HepG2 (cell line): ENCODE measurements around the gene MPPE1. TPM values are rescaled to one million over a fixed set of nuclear protein-coding genes. Genes with fewer than 3 reads are reported as not detected.

Experiments used
- CENPT ChIP-seq: sonication (generic); formaldehyde crosslinking; IDR thresholded peaks from 2 replicates; pipeline ENCODE4 v1.8.0; 2022; ENCODE audit warnings: low read depth, mild to moderate bottlenecking, moderate library complexity, missing genetic modification reagents
- EHMT2 ChIP-seq: fragments of 200-600 bp; sonication (generic); IDR thresholded peaks from 2 replicates; pipeline ENCODE4 v1.7.0; 2017; ENCODE audit warnings: antibody characterized with exemption, low read depth, low read length, borderline replicate concordance
- ERF ChIP-seq: IDR thresholded peaks from 2 replicates; pipeline ENCODE4 v1.6.1; 2018; ENCODE audit warnings: missing biosample characterization, missing genetic modification reagents
- HOXA3 ChIP-seq: sonication (generic); formaldehyde crosslinking; IDR thresholded peaks from 2 replicates; pipeline ENCODE4 v1.5.0; 2020; ENCODE audit warnings: missing genetic modification reagents
- KDM2A ChIP-seq: sonication (generic); formaldehyde crosslinking; IDR thresholded peaks from 2 replicates; pipeline ENCODE4 v1.4.0; 2020; ENCODE audit warnings: low read depth, missing genetic modification reagents, borderline replicate concordance
- MEF2D ChIP-seq: sonication (generic); formaldehyde crosslinking; IDR thresholded peaks from 2 replicates; pipeline ENCODE4 v1.5.1; 2020; ENCODE audit warnings: mild to moderate bottlenecking, missing genetic modification reagents
- MTA1 ChIP-seq: sonication (generic); formaldehyde crosslinking; IDR thresholded peaks from 2 replicates; pipeline ENCODE4 v1.4.0; 2020; ENCODE audit warnings: missing genetic modification reagents, mild to moderate bottlenecking, borderline replicate concordance
- NFRKB ChIP-seq: fragments of 450-650 bp; IDR thresholded peaks from 2 replicates; pipeline ENCODE4 v1.6.1; 2017
- NR2F1 ChIP-seq, 2 experiments: fragments of 450-650 bp in 1 of 2; formaldehyde crosslinking in 1 of 2; IDR thresholded peaks; 2 replicates each; pipeline versions ENCODE4 v1.5.0 to v1.6.1; 2016 to 2020; ENCODE audit warnings: mild to moderate bottlenecking in 1 of 2, missing compliant biosample characterization in 1 of 2, missing genetic modification reagents in 1 of 2, moderate library complexity in 1 of 2
- NR3C1 ChIP-seq: sonication (generic); formaldehyde crosslinking; IDR thresholded peaks from 2 replicates; pipeline ENCODE4 v1.4.0; 2020; ENCODE audit warnings: missing genetic modification reagents
- SUZ12 ChIP-seq: fragments of 150-350 bp; IDR thresholded peaks from 2 replicates; pipeline ENCODE4 v1.6.1; 2014; ENCODE audit warnings: low read depth, low read length
- ZMAT3 ChIP-seq: sonication (generic); formaldehyde crosslinking; conservative IDR thresholded peaks from 2 replicates; pipeline ENCODE4 v1.7.0; 2021; ENCODE audit warnings: missing genetic modification reagents
- ZNF143 ChIP-seq: sonication (generic); formaldehyde crosslinking; IDR thresholded peaks from 2 replicates; pipeline ENCODE4 v1.4.0; 2020; ENCODE audit warnings: missing genetic modification reagents
- ZNF225 ChIP-seq: sonication (generic); formaldehyde crosslinking; IDR thresholded peaks from 2 replicates; pipeline ENCODE4 v1.4.0; 2020; ENCODE audit warnings: mild to moderate bottlenecking, missing genetic modification reagents
- ZNF251 ChIP-seq: sonication (generic); formaldehyde crosslinking; IDR thresholded peaks from 2 replicates; pipeline ENCODE4 v1.9.0; 2021; ENCODE audit warnings: mild to moderate bottlenecking, missing genetic modification reagents
- ZNF660 ChIP-seq: sonication (generic); formaldehyde crosslinking; IDR thresholded peaks from 2 replicates; pipeline ENCODE4 v1.5.1; 2020; ENCODE audit warnings: mild to moderate bottlenecking, low read depth, missing genetic modification reagents, borderline replicate concordance
- ZNF775 ChIP-seq: sonication (generic); formaldehyde crosslinking; IDR thresholded peaks from 2 replicates; pipeline ENCODE4 v1.4.0; 2020; ENCODE audit warnings: missing genetic modification reagents, mild to moderate bottlenecking, moderate library complexity, borderline replicate concordance
- ZNF83 ChIP-seq: sonication (generic); formaldehyde crosslinking; IDR thresholded peaks from 2 replicates; pipeline ENCODE4 v1.4.0; 2020; ENCODE audit warnings: missing genetic modification reagents, mild to moderate bottlenecking, borderline replicate concordance
- polyA plus RNA-seq, 8 experiments: library from polyadenylated mRNA; depleted of rRNA in 3 of 8; stranded (reverse) in 7 of 8; unstranded in 1 of 8; fragments of >200 nt; fragmentation: Illumina TruSeq in 4 of 8; extraction: Trizol in 4 of 8; gene quantifications; 2 replicates each; pipeline versions ENCODE4 v1.2.1 to v1.2.3, GENCODE V29; 2011 to 2016; ENCODE audit warnings: low read depth in 4 of 8, missing spikeins in 1 of 8, mixed read lengths in 1 of 8; ENCODE audit not compliant: insufficient read depth in 1 of 8
- total RNA-seq, 5 experiments: library from RNA; depleted of rRNA; stranded (reverse); fragments of >200 nt; fragmentation: Illumina TruSeq; extraction: Trizol; gene quantifications; 2 replicates each; pipeline ENCODE4 v1.2.3, GENCODE V29; 2016; ENCODE audit warnings: low read depth in 1 of 5
- TF ChIP-seq, protein P1 (sequence below): fragments of 450-650 bp; IDR thresholded peaks from 2 replicates; pipeline ENCODE4 v1.6.1; 2017; ENCODE audit warnings: mild to moderate bottlenecking
- TF ChIP-seq, protein P2 (sequence below), 2 experiments: sonication (generic) in 1 of 2; formaldehyde crosslinking in 1 of 2; IDR thresholded peaks; 2 replicates each; pipeline versions ENCODE4 v1.6.1 to v1.9.0; 2014 to 2022; ENCODE audit warnings: antibody characterized with exemption in 1 of 2, borderline replicate concordance in 1 of 2, inconsistent platforms in 1 of 2, low read depth in 1 of 2, missing genetic modification reagents in 1 of 2
- TF ChIP-seq, protein P3 (sequence below): sonication (generic); formaldehyde crosslinking; IDR thresholded peaks from 2 replicates; pipeline ENCODE4 v1.8.1; 2023; ENCODE audit warnings: missing genetic modification reagents, mild to moderate bottlenecking, borderline replicate concordance

MPPE1 gene
- total and polyA plus RNA-seq, 2 of the 13 experiments (the other 11 are each of a cell fraction or from before 2014, with no cell fraction given) = 9.6 to 11.9 TPM

DNA sequence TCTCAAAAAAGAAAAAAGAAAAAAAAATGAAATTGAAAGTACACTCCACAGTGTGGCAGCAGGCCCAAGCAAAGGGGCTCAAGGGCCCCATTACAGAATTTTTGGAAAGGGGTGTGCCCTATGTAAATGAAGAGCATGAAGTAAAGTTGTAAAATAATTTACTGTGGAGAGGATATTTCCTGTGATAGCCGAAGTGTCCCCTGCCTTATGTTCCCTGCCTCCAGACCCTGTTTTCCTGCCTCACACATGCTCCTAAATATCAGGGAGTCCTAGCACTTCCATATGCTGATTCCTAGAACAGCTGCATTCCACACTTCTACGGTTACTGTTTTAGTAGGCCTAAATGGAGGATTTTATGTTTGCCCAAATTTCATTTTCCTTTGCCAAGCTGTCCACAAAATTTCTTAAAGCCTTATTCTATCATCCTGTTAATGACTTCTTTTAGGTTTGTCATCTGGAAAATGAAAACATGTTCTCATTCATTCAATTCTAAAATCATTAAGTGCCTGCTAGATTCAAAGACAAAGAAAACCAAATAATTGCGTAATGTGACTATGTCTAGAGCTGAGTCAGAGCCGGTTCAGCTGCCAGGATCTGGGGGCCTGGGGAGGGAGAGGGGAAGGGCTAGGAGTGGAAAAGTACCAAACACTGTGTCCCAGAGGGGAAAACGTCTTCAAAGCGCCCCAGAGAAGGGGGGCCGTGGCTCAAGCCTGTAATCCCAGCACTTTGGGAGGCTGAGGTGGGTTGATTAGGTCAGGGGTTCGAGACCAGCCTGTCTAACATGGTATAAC lies 47.3 kb upstream of the MPPE1 start (continued):
- TF ChIP-seq ZNF225 (CRISPR knock-in tag) (no peak), SUZ12 (no peak), EHMT2 (no peak), ZNF83 (CRISPR knock-in tag) (no peak), MTA1 (CRISPR knock-in tag) (no peak), NR2F1 (CRISPR knock-in tag; IDR thresholded peaks at IDR 0.05) (no peak), NR3C1 (CRISPR knock-in tag) (no peak), ZNF775 (CRISPR knock-in tag) (no peak), KDM2A (no peak), HOXA3 (CRISPR knock-in tag) (peak; percentile 29; the same call in 1 of the 2 replicates), NFRKB (no peak), ZNF143 (CRISPR knock-in tag) (no peak), ZNF660 (no peak), ZNF251 (CRISPR knock-in tag) (no peak), MEF2D (no peak; the same call in 1 of the 2 replicates), CENPT (no peak), ZMAT3 (no peak), ERF (CRISPR knock-in tag) (peak; percentile 48; the same call in 1 of the 2 replicates)
- TF ChIP-seq, protein P1, sequence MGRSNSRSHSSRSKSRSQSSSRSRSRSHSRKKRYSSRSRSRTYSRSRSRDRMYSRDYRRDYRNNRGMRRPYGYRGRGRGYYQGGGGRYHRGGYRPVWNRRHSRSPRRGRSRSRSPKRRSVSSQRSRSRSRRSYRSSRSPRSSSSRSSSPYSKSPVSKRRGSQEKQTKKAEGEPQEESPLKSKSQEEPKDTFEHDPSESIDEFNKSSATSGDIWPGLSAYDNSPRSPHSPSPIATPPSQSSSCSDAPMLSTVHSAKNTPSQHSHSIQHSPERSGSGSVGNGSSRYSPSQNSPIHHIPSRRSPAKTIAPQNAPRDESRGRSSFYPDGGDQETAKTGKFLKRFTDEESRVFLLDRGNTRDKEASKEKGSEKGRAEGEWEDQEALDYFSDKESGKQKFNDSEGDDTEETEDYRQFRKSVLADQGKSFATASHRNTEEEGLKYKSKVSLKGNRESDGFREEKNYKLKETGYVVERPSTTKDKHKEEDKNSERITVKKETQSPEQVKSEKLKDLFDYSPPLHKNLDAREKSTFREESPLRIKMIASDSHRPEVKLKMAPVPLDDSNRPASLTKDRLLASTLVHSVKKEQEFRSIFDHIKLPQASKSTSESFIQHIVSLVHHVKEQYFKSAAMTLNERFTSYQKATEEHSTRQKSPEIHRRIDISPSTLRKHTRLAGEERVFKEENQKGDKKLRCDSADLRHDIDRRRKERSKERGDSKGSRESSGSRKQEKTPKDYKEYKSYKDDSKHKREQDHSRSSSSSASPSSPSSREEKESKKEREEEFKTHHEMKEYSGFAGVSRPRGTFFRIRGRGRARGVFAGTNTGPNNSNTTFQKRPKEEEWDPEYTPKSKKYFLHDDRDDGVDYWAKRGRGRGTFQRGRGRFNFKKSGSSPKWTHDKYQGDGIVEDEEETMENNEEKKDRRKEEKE = no peak
- TF ChIP-seq, protein P2, sequence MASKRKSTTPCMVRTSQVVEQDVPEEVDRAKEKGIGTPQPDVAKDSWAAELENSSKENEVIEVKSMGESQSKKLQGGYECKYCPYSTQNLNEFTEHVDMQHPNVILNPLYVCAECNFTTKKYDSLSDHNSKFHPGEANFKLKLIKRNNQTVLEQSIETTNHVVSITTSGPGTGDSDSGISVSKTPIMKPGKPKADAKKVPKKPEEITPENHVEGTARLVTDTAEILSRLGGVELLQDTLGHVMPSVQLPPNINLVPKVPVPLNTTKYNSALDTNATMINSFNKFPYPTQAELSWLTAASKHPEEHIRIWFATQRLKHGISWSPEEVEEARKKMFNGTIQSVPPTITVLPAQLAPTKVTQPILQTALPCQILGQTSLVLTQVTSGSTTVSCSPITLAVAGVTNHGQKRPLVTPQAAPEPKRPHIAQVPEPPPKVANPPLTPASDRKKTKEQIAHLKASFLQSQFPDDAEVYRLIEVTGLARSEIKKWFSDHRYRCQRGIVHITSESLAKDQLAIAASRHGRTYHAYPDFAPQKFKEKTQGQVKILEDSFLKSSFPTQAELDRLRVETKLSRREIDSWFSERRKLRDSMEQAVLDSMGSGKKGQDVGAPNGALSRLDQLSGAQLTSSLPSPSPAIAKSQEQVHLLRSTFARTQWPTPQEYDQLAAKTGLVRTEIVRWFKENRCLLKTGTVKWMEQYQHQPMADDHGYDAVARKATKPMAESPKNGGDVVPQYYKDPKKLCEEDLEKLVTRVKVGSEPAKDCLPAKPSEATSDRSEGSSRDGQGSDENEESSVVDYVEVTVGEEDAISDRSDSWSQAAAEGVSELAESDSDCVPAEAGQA (IDR thresholded peaks at IDR 0.05; ENCODE audit: low read depth) = no peak
- TF ChIP-seq, protein P2 (CRISPR knock-in tag; IDR thresholded peaks at IDR 0.05; ENCODE audit: borderline replicate concordance) = no peak
- TF ChIP-seq, protein P3, sequence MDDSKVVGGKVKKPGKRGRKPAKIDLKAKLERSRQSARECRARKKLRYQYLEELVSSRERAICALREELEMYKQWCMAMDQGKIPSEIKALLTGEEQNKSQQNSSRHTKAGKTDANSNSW (CRISPR knock-in tag) = no peak
